Gastrocnemius medialis (tissue), 4 donors: Measurements from ENCODE around the gene PAK6. TPM values are rescaled to one million over a fixed set of nuclear protein-coding genes. Genes with fewer than 3 reads are reported as not detected.

Experiments used
- ATAC-seq, 2 donors: fragments of 150-250 bp; one replicate each; pipeline ENCODE4 v1.9.1; 2016
- DNase-seq, 2 donors: peaks; one replicate each; pipeline ENCODE4 v3.0.0-alpha.2; 2019
- H3K27ac ChIP-seq, 4 donors: fragments of 200-600 bp; sonication (generic); 1 replicate in 1 of 4; 2 replicates in 3 of 4; pipeline ENCODE4 v1.5.1; 2016 to 2018; ENCODE audit warnings: mild to moderate bottlenecking in 2 of 4, moderate library complexity in 1 of 4
- H3K27me3 ChIP-seq, 3 donors: fragments of 200-600 bp; sonication (generic) in 2 of 3; 1 replicate in 1 of 3; 2 replicates in 2 of 3; pipeline versions ENCODE4 v1.5.1 to v1.6.0; 2016 to 2019; ENCODE audit warnings: mild to moderate bottlenecking in 1 of 3, moderate library complexity in 1 of 3
- H3K36me3 ChIP-seq, 2 donors: fragments of 200-600 bp; sonication (generic) in 1 of 2; one replicate each; pipeline ENCODE4 v1.5.1; 2017 to 2018
- H3K4me1 ChIP-seq, 2 donors: fragments of 200-600 bp; sonication (generic) in 1 of 2; one replicate each; pipeline ENCODE4 v1.5.1; 2016 to 2017; ENCODE audit warnings: mild to moderate bottlenecking in 2 of 2
- H3K4me3 ChIP-seq, 4 donors: fragments of 200-600 bp; sonication (generic) in 3 of 4; 1 replicate in 1 of 4; 2 replicates in 3 of 4; pipeline ENCODE4 v1.5.1; 2016 to 2019; ENCODE audit warnings: mild to moderate bottlenecking in 2 of 4
- H3K9me3 ChIP-seq, 3 donors: fragments of 200-600 bp; sonication (generic) in 2 of 3; 1 replicate in 1 of 3; 2 replicates in 2 of 3; pipeline ENCODE4 v1.5.1; 2016 to 2019
- CTCF ChIP-seq, 5 experiments: fragments of 450-650 bp in 3 of 5; fragments of 200-600 bp in 2 of 5; sonication (generic) in 2 of 5; IDR thresholded peaks in 4 of 5; conservative IDR thresholded peaks in 1 of 5; 1 replicate in 4 of 5; 2 replicates in 1 of 5; pipeline ENCODE4 v1.5.1; 2016 to 2019; ENCODE audit warnings: antibody characterized with exemption in 5 of 5, mild to moderate bottlenecking in 3 of 5, moderate library complexity in 3 of 5
- POLR2A ChIP-seq, 2 donors: fragments of 450-650 bp; IDR thresholded peaks; one replicate each; pipeline ENCODE4 v1.6.1; 2017; ENCODE audit warnings: antibody characterized with exemption in 2 of 2, mild to moderate bottlenecking in 2 of 2, moderate library complexity in 2 of 2
- in situ Hi-C, 4 donors: fragments of 200-750 bp; cut with MboI; loops; one replicate each; pipeline versions ENCODE4 v1.15.0 to v1.8.0; 2017; ENCODE audit warnings: low sequenced_read_pairs in 4 of 4
- intact Hi-C: fragments of 100-400 bp; cut with DNase I; formaldehyde crosslinking; loops from one replicate; pipeline ENCODE4 v1.15.1; 2023; ENCODE audit warnings: low total_unique reads
- total RNA-seq, 4 donors: library from RNA; depleted of rRNA; stranded (reverse); fragments of >200 nt; gene quantifications; one replicate each; pipeline versions ENCODE4 v1.1.0 to v1.2.3, GENCODE V29; 2016

The PAK6 gene
- total RNA-seq, 4 donors from 2014 or later: 1.4 to 2.2 (median 1.5) TPM; not detected in 1

DNA sequence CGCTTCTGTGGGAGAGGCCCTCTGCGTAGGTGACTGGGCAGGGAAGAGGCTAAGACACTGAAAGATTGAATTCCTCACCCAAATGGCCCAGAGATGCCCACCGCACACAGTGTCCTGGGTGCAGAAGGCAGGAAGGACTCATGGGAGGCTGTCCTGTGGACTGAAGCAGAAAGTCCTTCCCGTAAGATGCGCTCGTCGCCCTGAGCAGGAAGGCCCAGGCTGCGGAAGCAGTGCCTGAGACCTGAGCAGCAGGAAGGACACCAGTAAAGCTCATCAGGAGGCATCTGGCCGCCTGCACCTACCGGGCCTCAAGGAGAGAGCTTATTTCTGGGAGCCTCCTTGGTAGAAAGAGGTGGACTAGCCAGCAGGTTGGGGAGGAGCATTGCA lies 3.3 kb downstream of the PAK6 start:
- no peak overlapping the region for H3K4me3 ChIP-seq
- H3K36me3 ChIP-seq: no peaks in the 10 kb centered on the region
- TF ChIP-seq POLR2A (IDR thresholded peaks at IDR 0.05): no peak
- TF ChIP-seq CTCF (IDR thresholded peaks at IDR 0.05 in 4 of 5, conservative IDR thresholded peaks at IDR 0.05 in 1 of 5): no peak
- peaks cover 0 to 12% (median 12%) of the 10 kb centered on the region in 3 donors for H3K27me3 ChIP-seq
- no peak for ATAC-seq
- H3K9me3 ChIP-seq: no peaks in the 10 kb centered on the region
- H3K4me1 ChIP-seq: peaks cover 0 to 4% of the 10 kb centered on the region in 2 donors
- in situ Hi-C loops: no loop called here
- H3K27ac ChIP-seq: no peak overlapping the region
- DNase-seq: no peak
- intact Hi-C loops: no loop called here

- intact Hi-C loops: no loop called here
- no peaks in the 10 kb centered on the region for H3K9me3 ChIP-seq
- ATAC-seq (no peak), DNase-seq (no peak)
- peaks cover 0 to 12% (median 12%) of the 10 kb centered on the region in 3 donors for H3K27me3 ChIP-seq
- H3K27ac ChIP-seq: no peak overlapping the region
- no peak for TF ChIP-seq POLR2A (IDR thresholded peaks at IDR 0.05)
- no peak for TF ChIP-seq CTCF (IDR thresholded peaks at IDR 0.05 in 4 of 5, conservative IDR thresholded peaks at IDR 0.05 in 1 of 5)
- peaks cover 0 to 4% of the 10 kb centered on the region in 2 donors for H3K4me1 ChIP-seq
- H3K4me3 ChIP-seq: no peak overlapping the region
- in situ Hi-C loops: no loop called here
- no peaks in the 10 kb centered on the region for H3K36me3 ChIP-seq
These were observed 3.7 kb downstream of the PAK6 start for GRCh38 chr15:40242601-40243000.

DNA sequence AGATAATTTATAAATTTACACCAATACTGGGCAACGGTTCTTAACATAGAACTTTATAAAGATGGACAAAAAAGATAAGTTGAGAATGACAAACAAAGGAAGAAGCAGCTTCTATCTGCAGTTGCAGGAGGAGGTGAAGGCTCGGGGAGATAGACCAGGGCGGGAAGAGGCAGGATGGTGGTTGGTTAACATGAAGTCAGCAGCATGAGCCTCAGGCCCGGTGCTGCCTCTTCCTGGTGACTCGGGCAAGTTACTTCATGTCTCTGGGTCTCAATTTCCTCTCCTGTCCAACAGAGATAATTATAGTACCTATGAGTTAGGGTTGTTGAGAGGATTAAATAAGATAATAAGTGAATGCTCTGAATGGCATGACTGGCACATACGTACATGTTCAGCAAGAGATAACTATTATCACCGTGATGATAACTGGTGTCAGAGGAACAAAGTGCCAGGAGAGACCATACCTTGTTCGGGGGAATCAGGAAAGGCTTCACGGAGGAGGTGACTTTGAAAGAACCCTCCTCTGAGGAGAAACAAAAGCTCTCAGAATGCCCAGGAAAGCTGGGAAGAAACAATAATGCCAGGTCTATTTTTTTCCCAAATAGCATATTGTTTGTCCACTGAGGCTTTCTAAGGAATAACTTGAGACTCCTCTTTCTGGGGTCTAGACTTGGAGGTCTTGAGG lies 4.4 kb downstream of the PAK6 start:
- no peak for DNase-seq
- intact Hi-C loops (no loop called here), in situ Hi-C loops (no loop called here)
- Histone ChIP-seq H3K27me3 (peaks cover 0 to 12% (median 12%) of the 10 kb centered on the region in 3 donors), H3K27ac (no peak overlapping the region), H3K36me3 (no peaks in the 10 kb centered on the region), H3K4me1 (peaks cover 0 to 4% of the 10 kb centered on the region in 2 donors), H3K4me3 (no peak overlapping the region), H3K9me3 (no peaks in the 10 kb centered on the region)
- no peak for TF ChIP-seq CTCF (IDR thresholded peaks at IDR 0.05 in 4 of 5, conservative IDR thresholded peaks at IDR 0.05 in 1 of 5)
- TF ChIP-seq POLR2A (IDR thresholded peaks at IDR 0.05): no peak
- no peak for ATAC-seq

DNA sequence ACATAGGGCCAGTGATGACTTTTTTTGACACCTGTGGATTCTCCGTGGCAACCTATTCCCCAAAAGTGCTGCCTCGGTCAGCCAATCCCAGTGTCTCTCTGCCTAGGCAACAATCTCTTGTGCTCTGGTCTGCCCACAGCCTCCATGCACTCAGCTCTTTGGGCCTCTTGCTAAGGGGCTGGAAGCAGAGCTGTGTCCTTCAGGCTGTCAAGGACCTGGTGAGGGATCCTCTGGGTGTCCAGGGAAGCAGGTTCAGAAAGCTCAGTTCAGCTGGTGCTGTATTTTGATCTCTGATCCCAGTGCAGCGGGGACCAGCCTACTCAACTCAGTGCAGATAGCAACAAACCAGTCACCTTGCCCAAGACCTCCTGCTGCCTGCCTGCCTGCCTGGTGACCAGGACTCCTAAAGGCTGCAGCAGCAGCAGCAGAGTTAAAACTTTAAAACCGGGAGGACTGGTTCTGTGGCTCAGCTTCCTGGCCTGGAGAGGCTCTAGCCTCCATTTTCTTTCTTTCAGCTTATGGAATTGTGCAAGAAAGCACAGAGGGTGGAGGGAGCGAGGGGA lies 6.2 kb downstream of the PAK6 start:
- H3K27me3 ChIP-seq: peaks cover 0 to 6% (median 3%) of the 10 kb centered on the region in 3 donors
- no peaks in the 10 kb centered on the region for H3K36me3 ChIP-seq
- in situ Hi-C loops: no loop called here
- no peaks in the 10 kb centered on the region for H3K9me3 ChIP-seq
- H3K4me1 ChIP-seq: no peaks in the 10 kb centered on the region
- TF ChIP-seq CTCF (IDR thresholded peaks at IDR 0.05 in 4 of 5, conservative IDR thresholded peaks at IDR 0.05 in 1 of 5): no peak
- TF ChIP-seq POLR2A (IDR thresholded peaks at IDR 0.05): no peak
- intact Hi-C loops: no loop called here
- no peak overlapping the region for H3K4me3 ChIP-seq
- ATAC-seq (no peak), DNase-seq (no peak)
- no peak overlapping the region for H3K27ac ChIP-seq
